K562 treated with DMSO at 1 percent for 4 hours (cell line): Measurements from ENCODE around the gene SLC18A3. TPM values are rescaled to one million over a fixed set of nuclear protein-coding genes. Genes with fewer than 3 reads are reported as not detected.

Experiments
- total RNA-seq: library from RNA; unstranded; fragments of 300-600 nt; gene quantifications from 2 replicates; pipeline ENCODE4 v1.2.3, GENCODE V29; 2022; ENCODE audit not compliant: insufficient read depth

The SLC18A3 gene
- not detected in 2 replicates for total RNA-seq

GRCh38 chr10:49610114-49610457 is at the start of gene SLC18A3:
Gene SLC18A3, plus strand, starts transcription at chr10:49610310. Its CDS starts 431 bp downstream, at chr10:49610741.

GRCh38 chr10:49613882-49614241 is 3.8 kb downstream of the SLC18A3 start, which contains the start of gene CHAT:
Gene CHAT, plus strand, starts transcription at chr10:49614037. Its CDS starts 153 bp downstream, at chr10:49614190.

Other genes starting within 250 kb of the SLC18A3 start
- gene DRGX, start 214.2 kb upstream of the SLC18A3 start, total RNA-seq = not detected in 2 replicates
- 7.9 and 12.0 TPM in 2 replicates for gene ERCC6, start 71.2 kb upstream of the SLC18A3 start, total RNA-seq
- gene CHAT, start 3.7 kb downstream of the SLC18A3 start, total RNA-seq = not detected in 2 replicates
- gene C10orf53, start 69.3 kb downstream of the SLC18A3 start, total RNA-seq = not detected in 2 replicates
- 0.40 and 0.59 TPM in 2 replicates for gene OGDHL, start 152.0 kb downstream of the SLC18A3 start, total RNA-seq